ENCODE measurements around the gene DAB1.
"Not testable (repeated sequence)": the region's sequence is repeated elsewhere in the genome, so short reads cannot be mapped to it uniquely, and the experiment has no call there.

DNA sequence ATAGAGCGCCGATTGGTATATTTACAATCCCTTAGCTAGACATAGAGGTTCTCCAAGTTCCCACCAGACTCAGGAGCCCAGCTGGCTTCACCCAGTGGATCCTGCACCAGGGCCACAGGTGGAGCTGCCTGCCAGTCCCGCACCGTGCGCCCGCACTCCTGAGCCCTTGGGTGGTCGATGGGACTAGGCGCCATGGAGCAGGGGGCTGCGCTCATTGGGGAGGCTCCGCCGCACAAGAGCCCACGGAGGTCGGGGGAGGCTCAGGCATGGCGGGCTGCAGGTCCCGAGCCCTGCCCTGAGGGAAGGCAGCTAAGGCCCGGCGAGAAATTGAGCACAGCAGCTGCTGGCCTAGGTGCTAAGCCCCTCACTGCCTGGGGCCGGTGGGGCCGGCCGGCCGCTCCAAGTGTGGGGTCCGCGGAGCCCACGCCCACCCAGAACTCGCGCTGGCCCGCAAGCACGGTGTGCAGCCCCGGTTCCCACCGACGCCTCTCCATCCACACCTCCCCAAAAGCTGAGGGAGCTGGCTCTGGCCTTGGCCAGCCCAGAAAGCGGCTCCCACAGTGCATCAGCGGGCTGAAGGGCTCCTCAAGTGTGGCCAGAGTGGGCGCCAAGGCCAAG lies 80.5 kb downstream of the DAB1 start:
- TF ChIP-seq, protein P1, sequence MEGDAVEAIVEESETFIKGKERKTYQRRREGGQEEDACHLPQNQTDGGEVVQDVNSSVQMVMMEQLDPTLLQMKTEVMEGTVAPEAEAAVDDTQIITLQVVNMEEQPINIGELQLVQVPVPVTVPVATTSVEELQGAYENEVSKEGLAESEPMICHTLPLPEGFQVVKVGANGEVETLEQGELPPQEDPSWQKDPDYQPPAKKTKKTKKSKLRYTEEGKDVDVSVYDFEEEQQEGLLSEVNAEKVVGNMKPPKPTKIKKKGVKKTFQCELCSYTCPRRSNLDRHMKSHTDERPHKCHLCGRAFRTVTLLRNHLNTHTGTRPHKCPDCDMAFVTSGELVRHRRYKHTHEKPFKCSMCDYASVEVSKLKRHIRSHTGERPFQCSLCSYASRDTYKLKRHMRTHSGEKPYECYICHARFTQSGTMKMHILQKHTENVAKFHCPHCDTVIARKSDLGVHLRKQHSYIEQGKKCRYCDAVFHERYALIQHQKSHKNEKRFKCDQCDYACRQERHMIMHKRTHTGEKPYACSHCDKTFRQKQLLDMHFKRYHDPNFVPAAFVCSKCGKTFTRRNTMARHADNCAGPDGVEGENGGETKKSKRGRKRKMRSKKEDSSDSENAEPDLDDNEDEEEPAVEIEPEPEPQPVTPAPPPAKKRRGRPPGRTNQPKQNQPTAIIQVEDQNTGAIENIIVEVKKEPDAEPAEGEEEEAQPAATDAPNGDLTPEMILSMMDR (IDR thresholded peaks at IDR 0.05; ENCODE audit: insufficient read depth, low read length): not testable (repeated sequence)
- TF ChIP-seq POLR2AphosphoS5, GABPA (IDR thresholded peaks at IDR 0.05; ENCODE audit: low read depth): not testable (repeated sequence)
- TF ChIP-seq, protein P2, sequence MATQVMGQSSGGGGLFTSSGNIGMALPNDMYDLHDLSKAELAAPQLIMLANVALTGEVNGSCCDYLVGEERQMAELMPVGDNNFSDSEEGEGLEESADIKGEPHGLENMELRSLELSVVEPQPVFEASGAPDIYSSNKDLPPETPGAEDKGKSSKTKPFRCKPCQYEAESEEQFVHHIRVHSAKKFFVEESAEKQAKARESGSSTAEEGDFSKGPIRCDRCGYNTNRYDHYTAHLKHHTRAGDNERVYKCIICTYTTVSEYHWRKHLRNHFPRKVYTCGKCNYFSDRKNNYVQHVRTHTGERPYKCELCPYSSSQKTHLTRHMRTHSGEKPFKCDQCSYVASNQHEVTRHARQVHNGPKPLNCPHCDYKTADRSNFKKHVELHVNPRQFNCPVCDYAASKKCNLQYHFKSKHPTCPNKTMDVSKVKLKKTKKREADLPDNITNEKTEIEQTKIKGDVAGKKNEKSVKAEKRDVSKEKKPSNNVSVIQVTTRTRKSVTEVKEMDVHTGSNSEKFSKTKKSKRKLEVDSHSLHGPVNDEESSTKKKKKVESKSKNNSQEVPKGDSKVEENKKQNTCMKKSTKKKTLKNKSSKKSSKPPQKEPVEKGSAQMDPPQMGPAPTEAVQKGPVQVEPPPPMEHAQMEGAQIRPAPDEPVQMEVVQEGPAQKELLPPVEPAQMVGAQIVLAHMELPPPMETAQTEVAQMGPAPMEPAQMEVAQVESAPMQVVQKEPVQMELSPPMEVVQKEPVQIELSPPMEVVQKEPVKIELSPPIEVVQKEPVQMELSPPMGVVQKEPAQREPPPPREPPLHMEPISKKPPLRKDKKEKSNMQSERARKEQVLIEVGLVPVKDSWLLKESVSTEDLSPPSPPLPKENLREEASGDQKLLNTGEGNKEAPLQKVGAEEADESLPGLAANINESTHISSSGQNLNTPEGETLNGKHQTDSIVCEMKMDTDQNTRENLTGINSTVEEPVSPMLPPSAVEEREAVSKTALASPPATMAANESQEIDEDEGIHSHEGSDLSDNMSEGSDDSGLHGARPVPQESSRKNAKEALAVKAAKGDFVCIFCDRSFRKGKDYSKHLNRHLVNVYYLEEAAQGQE (IDR thresholded peaks at IDR 0.05; ENCODE audit: insufficient replicate concordance, low read depth): not testable (repeated sequence)

Measured in HL-60 (cell line).